ENCODE data around the gene ENOX2. TPM values are rescaled to one million over a fixed set of nuclear protein-coding genes. Genes with fewer than 3 reads are reported as not detected.

ENOX2 gene
- polyA plus RNA-seq, 1 donor from 2014 or later, result 48.7 TPM

GRCh38 chrX:130915302-130915701 lies 12.3 kb upstream of the ENOX2 start:
- Histone ChIP-seq H3K9me3 (ENCODE audit: low read length) (no peaks in the 10 kb centered on the region), H2AFZ (ENCODE audit: low read depth, low read length) (no peak overlapping the region), H3K36me3 (ENCODE audit: insufficient read depth, low read length) (no peaks in the 10 kb centered on the region), H4K20me1 (ENCODE audit: insufficient read depth) (no peaks in the 10 kb centered on the region), H3K27me3 (ENCODE audit: insufficient read depth, low read depth, low read length) (no peaks in the 10 kb centered on the region), H3K9me2 (ENCODE audit: insufficient read depth, low read length) (no peaks in the 10 kb centered on the region), H3K4me2 (ENCODE audit: low read length) (no peak overlapping the region), H3K4me3 (ENCODE audit: low read length) (no peak overlapping the region), H3F3A (ENCODE audit: insufficient read depth, low read length, poor library complexity, severe bottlenecking) (no peaks in the 10 kb centered on the region), H3K79me2 (replicated peaks; ENCODE audit: insufficient read depth, low read length) (no peaks in the 10 kb centered on the region), H3K9ac (ENCODE audit: low read length) (no peak overlapping the region), H3K27ac (ENCODE audit: low read length) (no peak overlapping the region)
- TF ChIP-seq SMC3 (conservative IDR thresholded peaks at IDR 0.05; ENCODE audit: poor library complexity) (no peak), MXI1 (conservative IDR thresholded peaks at IDR 0.05; ENCODE audit: poor library complexity, severe bottlenecking) (no peak)
- TF ChIP-seq, protein P1, sequence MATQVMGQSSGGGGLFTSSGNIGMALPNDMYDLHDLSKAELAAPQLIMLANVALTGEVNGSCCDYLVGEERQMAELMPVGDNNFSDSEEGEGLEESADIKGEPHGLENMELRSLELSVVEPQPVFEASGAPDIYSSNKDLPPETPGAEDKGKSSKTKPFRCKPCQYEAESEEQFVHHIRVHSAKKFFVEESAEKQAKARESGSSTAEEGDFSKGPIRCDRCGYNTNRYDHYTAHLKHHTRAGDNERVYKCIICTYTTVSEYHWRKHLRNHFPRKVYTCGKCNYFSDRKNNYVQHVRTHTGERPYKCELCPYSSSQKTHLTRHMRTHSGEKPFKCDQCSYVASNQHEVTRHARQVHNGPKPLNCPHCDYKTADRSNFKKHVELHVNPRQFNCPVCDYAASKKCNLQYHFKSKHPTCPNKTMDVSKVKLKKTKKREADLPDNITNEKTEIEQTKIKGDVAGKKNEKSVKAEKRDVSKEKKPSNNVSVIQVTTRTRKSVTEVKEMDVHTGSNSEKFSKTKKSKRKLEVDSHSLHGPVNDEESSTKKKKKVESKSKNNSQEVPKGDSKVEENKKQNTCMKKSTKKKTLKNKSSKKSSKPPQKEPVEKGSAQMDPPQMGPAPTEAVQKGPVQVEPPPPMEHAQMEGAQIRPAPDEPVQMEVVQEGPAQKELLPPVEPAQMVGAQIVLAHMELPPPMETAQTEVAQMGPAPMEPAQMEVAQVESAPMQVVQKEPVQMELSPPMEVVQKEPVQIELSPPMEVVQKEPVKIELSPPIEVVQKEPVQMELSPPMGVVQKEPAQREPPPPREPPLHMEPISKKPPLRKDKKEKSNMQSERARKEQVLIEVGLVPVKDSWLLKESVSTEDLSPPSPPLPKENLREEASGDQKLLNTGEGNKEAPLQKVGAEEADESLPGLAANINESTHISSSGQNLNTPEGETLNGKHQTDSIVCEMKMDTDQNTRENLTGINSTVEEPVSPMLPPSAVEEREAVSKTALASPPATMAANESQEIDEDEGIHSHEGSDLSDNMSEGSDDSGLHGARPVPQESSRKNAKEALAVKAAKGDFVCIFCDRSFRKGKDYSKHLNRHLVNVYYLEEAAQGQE (IDR thresholded peaks at IDR 0.05; ENCODE audit: borderline replicate concordance), result no peak
- TF ChIP-seq, protein P2, sequence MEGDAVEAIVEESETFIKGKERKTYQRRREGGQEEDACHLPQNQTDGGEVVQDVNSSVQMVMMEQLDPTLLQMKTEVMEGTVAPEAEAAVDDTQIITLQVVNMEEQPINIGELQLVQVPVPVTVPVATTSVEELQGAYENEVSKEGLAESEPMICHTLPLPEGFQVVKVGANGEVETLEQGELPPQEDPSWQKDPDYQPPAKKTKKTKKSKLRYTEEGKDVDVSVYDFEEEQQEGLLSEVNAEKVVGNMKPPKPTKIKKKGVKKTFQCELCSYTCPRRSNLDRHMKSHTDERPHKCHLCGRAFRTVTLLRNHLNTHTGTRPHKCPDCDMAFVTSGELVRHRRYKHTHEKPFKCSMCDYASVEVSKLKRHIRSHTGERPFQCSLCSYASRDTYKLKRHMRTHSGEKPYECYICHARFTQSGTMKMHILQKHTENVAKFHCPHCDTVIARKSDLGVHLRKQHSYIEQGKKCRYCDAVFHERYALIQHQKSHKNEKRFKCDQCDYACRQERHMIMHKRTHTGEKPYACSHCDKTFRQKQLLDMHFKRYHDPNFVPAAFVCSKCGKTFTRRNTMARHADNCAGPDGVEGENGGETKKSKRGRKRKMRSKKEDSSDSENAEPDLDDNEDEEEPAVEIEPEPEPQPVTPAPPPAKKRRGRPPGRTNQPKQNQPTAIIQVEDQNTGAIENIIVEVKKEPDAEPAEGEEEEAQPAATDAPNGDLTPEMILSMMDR (IDR thresholded peaks at IDR 0.05; ENCODE audit: poor library complexity, severe bottlenecking), result peak; percentile 19

DNA sequence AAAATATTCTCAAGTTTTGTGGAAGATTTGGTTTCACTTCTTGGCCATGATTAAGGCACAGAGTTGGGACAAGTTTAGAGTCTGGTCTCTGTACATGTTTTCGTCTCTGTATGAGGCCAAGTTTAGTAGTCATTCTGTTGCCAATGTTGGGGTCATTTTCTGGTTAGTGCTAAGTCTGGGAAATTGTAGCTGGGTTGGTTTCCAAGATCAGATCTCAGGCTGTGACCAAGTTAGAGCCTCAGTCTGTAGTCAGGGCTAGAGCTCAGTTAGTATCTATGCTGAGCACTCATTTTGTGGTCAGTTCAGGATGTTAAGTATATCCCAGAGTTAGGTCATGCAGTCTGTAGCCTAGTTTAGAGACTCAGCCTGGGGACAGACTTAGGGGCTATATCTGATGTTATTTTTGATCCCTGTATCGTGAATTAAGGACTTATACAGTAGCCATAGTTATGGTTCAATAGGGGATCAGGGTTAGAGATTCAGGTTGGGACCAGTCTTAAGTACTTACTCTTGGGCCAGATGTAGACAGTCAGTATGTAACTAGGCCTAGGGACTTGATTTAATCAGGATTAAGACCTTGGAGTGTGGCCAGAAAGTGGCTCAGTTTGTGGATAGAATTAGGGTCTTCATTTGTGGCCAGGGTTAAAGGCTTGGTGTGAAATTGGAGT lies 6.6 kb upstream of the ENOX2 start:
- no peak for TF ChIP-seq POLR2AphosphoS5 (IDR thresholded peaks at IDR 0.05)
- no peak for TF ChIP-seq EZH2 (IDR thresholded peaks at IDR 0.05; ENCODE audit: borderline replicate concordance, insufficient read depth, low read length, poor library complexity, severe bottlenecking)
- TF ChIP-seq, protein P2 (IDR thresholded peaks at IDR 0.05; ENCODE audit: poor library complexity, severe bottlenecking), result no peak
- no peak for TF ChIP-seq MXI1 (conservative IDR thresholded peaks at IDR 0.05; ENCODE audit: poor library complexity, severe bottlenecking)
- TF ChIP-seq SMC3 (conservative IDR thresholded peaks at IDR 0.05; ENCODE audit: poor library complexity), result no peak
- Histone ChIP-seq H3F3A (ENCODE audit: insufficient read depth, low read length, poor library complexity, severe bottlenecking) (no peaks in the 10 kb centered on the region), H4K20me1 (ENCODE audit: insufficient read depth) (no peaks in the 10 kb centered on the region), H3K4me2 (ENCODE audit: low read length) (no peak overlapping the region), H3K9me2 (ENCODE audit: insufficient read depth, low read length) (no peaks in the 10 kb centered on the region), H3K4me3 (ENCODE audit: low read length) (no peak overlapping the region), H3K27ac (ENCODE audit: low read length) (no peak overlapping the region), H3K9me3 (ENCODE audit: low read length) (no peaks in the 10 kb centered on the region), H3K27me3 (ENCODE audit: insufficient read depth, low read depth, low read length) (no peaks in the 10 kb centered on the region), H3K79me2 (replicated peaks; ENCODE audit: insufficient read depth, low read length) (no peaks in the 10 kb centered on the region), H3K36me3 (ENCODE audit: insufficient read depth, low read length) (no peaks in the 10 kb centered on the region), H2AFZ (ENCODE audit: low read depth, low read length) (no peak overlapping the region), H3K9ac (ENCODE audit: low read length) (no peak overlapping the region)

Measured in neural cell (in vitro differentiated cells).